Skeletal muscle satellite cell (primary cell): ENCODE measurements around the gene GOLGA2.

Experiments used
- H3K27me3 ChIP-seq: 2 replicates; pipeline ENCODE4 v1.7.0; 2013; ENCODE audit warnings: low read length; ENCODE audit not compliant: control insufficient read depth, insufficient read depth
- H3K36me3 ChIP-seq: 2 replicates; pipeline ENCODE4 v1.7.0; 2013; ENCODE audit warnings: mild to moderate bottlenecking, control low read depth, low read length; ENCODE audit not compliant: insufficient read depth
- H3K4me1 ChIP-seq: 2 replicates; pipeline ENCODE4 v1.7.0; 2013; ENCODE audit warnings: low read length; ENCODE audit not compliant: control insufficient read depth, insufficient read depth
- H3K4me2 ChIP-seq: 2 replicates; pipeline ENCODE4 v1.7.0; 2013; ENCODE audit warnings: mild to moderate bottlenecking, low read length
- H3K4me3 ChIP-seq: 2 replicates; pipeline ENCODE4 v1.7.0; 2013; ENCODE audit warnings: low read length
- H3K9ac ChIP-seq: 2 replicates; pipeline ENCODE4 v1.7.0; 2013; ENCODE audit warnings: mild to moderate bottlenecking, low read depth, low read length, moderate library complexity
- H3K9me3 ChIP-seq: replicated peaks from 2 replicates; pipeline ENCODE4 v1.7.0; 2013; ENCODE audit warnings: mild to moderate bottlenecking, control low read depth, low read length

GOLGA2 gene

DNA sequence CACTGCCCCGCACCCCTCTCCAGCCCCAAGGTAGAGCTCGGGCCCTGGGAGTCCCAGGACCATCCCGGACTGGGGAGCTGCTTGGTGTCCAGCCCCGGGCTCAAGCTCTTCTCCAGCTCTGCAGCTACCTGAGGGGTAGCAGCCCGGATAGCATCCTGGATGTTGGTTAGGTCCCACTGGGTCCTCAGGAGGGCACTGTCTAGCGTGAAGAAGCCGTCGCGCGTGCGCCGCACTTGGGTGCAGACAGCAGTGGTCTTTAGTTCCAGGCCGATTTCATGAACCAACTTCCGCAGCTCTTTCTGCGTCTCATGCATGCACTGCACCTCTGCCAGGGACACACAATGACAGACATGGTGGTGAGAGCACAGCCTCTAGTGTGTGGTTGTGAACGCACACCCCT, 33.7 kb upstream of the GOLGA2 start:
- Histone ChIP-seq H3K4me1 (peaks cover 32% of the 10 kb centered on the region), H3K36me3 (peaks cover 41% of the 10 kb centered on the region), H3K4me2 (no peak overlapping the region), H3K9ac (no peak overlapping the region), H3K27me3 (no peaks in the 10 kb centered on the region), H3K4me3 (no peak overlapping the region), H3K9me3 (no peaks in the 10 kb centered on the region)

DNA sequence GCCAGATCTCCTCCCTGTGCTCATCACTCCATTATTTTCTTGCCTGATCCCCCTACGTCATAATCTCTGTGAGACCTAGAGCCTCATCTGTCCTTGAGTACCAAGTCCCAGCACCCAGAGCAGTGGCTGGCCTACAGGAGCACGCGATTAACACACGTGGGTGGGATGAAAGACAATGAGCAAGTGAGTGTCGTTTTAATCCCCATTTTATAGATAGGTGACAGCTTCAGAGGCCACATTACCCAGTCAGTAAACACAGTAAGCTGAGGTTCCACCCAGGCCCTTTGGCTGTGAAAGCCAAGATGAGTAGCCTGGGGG, 29.1 kb upstream of the GOLGA2 start:
- Histone ChIP-seq H3K4me1 (peaks cover 38% of the 10 kb centered on the region), H3K4me3 (no peak overlapping the region), H3K9me3 (no peaks in the 10 kb centered on the region), H3K27me3 (no peaks in the 10 kb centered on the region), H3K4me2 (no peak overlapping the region), H3K9ac (no peak overlapping the region), H3K36me3 (peaks cover 15% of the 10 kb centered on the region)

DNA sequence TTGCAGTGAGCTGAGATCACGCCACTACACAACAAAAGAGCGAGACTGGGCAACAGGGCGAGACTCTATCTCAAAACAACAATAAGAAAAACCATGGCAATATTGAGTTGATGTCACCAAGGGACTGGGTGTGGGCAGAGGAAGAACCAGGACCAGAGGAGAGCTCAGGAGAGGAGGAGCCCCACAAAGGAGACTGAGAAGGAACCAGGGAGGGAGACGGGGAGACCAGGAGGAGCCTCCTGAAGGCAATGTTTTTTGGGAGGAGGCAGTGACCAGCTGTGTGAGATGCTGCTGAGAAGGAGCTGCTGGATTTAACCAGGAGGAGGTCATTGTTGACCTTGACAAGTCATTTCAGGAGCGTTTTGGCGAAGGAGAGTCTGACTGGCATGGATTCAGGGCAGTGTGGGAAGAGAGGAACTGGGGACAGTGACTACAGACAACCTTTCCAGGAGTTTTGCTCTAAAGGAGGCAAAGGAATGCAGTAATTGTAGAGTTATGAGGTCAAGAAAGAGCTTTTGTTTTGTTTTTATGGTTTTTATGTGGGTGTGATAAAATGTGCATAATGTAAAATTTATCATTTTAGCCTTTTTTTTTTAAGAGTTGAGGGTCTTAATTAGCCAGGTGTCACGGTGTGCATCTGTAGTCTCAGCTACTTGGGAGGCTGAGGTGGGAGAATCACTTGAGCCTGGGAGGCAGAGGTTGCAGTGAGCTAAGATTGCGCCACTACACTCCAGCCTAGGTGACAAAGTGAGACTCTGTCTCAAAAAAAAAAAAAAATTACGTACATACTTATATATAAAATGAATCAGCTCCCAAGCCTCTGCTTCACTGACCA, 28.5 kb upstream of the GOLGA2 start:
- Histone ChIP-seq H3K9me3 (no peaks in the 10 kb centered on the region), H3K4me1 (peaks cover 38% of the 10 kb centered on the region), H3K9ac (no peak overlapping the region), H3K36me3 (peaks cover 9% of the 10 kb centered on the region), H3K4me2 (no peak overlapping the region), H3K27me3 (no peaks in the 10 kb centered on the region), H3K4me3 (no peak overlapping the region)

DNA sequence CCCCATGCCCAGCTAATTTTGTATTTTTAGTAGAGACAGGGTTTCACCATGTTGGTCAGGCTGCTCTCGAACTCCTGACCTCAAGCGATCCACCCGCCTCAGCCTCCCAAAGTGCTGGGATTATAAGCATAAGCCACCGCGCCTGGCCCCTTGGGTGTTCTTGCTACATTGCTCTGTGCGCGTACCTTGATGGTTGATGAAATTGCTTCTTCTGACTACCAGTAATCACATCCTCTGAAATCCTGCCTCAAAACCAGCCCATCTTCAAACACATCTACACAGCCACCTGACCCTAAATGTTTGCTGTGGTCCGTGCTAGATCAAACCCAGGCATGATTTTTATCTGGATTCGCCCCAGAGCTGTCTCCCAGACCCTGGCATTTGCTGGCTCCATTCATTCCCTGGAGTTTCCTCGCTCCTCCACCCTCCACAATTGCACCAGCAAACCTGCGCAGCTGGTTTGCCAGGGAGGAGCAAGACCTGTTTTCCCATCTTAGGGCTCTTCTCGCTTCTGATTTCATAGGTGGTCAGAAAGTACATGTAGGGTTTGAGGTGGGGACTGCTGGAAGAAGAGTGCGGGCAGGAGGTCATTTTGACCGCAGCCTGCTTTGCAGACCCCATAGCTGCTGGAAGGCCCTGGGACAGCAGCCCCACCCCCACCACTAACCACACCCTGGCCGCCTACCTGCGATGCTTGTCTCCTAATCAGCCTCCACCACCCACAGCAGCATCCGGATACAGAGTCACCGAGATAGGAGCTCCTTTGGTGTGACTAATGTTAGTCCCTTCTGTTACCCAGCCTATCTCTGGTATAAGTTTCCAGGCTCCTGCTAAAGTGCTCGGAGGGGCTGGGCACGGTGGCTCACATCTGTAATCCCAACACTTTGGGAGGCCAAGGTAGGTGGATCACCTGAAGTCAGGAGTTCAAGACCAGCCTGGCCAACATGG, 23.0 kb upstream of the GOLGA2 start:
- no peaks in the 10 kb centered on the region for H3K27me3 ChIP-seq
- no peaks in the 10 kb centered on the region for H3K9me3 ChIP-seq
- H3K4me2 ChIP-seq = no peak overlapping the region
- peaks cover 14% of the 10 kb centered on the region for H3K4me1 ChIP-seq
- H3K36me3 ChIP-seq = no peaks in the 10 kb centered on the region
- H3K4me3 ChIP-seq = no peak overlapping the region
- H3K9ac ChIP-seq = no peak overlapping the region

DNA sequence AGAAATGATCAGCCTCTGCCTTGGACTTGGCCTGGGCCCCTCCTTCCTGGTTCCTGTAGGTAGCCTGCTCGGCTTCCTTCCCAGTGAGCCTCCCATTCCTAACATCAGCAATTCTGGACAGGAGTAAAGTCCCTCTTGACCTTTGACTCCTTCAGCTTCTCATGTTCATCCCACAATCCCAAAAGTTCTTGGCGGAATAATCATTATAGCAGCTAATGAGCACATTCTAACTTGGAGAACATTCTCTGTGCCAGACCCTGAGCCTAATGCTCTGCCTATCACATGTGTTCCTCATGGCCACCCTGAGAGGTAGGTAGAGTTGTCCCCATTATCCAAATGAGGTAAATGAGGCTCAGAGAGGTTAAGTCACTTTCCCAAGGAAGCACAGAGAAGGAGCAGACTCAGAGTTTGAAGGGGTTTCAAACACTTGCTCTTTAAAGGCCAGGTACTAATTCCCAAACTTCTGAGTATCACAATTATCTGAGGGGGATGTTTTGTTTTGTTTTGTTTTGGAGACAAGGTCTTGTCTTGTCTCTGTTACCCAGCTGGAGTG, 21.5 kb upstream of the GOLGA2 start:
- H3K27me3 ChIP-seq = no peaks in the 10 kb centered on the region
- H3K4me2 ChIP-seq = no peak overlapping the region
- H3K9me3 ChIP-seq = no peaks in the 10 kb centered on the region
- H3K36me3 ChIP-seq = no peaks in the 10 kb centered on the region
- peaks cover 14% of the 10 kb centered on the region for H3K4me1 ChIP-seq
- no peak overlapping the region for H3K9ac ChIP-seq
- no peak overlapping the region for H3K4me3 ChIP-seq

DNA sequence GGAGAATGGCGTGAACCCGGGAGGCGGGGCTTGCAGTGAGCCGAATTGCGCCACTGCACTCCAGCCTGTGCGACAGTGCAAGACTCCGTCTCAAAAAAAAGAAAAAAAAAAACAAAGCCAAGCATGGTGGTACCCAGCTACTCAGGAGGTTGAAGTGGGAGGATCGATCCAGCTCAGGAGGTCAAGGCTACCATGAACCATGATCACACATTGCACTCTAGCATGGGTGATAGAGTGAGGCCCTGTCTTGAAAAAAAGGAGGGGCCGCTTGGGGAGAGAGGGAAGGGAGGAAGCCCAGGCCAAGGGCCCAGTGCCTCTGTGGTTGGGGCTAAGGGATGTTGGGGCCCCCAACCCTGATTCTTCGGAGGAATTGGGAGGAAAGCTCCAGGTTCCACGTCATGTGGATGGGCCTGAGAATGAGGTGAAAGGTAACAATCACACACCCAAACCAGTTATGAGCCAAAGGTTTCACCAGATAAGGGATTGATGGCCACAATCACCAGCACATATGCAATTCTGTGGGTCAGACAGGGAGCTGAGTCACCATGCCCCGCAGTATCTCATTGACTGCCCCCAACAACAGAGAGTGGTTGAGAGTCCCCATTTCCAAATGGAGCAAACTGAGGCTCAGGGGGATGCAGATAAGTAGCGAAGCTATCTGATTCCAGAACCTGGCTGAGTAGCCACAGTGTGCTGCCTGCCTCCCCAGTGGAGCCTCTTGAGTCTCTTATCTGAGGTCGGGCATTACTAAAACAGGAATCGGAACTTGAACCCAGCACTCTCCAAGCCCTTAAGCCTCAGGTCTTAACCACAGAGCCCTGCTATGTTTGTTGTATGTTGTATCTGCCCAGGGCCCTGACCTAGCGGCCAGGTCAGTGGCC, 20.8 kb upstream of the GOLGA2 start:
- Histone ChIP-seq H3K27me3 (no peaks in the 10 kb centered on the region), H3K4me3 (no peak overlapping the region), H3K9ac (no peak overlapping the region), H3K4me1 (peaks cover 14% of the 10 kb centered on the region), H3K4me2 (no peak overlapping the region), H3K36me3 (no peaks in the 10 kb centered on the region), H3K9me3 (no peaks in the 10 kb centered on the region)

DNA sequence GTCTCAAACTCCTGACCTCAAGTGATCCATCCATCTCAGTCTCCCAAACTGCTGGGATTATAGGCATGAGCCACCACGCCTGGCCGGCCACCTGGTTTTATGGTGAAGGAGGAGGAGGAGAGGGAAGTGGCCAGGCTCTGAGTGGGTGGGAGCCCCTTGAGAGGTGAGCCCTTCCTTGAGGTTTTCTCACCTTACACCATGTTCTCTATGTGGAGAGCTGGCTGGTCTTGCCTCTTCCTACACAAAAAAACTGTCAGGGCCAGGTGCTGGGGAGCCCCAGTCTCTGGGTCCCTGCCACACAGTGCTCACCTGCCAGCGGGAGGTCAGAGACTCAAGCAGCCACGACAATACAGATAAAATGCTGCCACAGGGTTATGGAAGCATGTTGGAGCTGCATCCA, 18.3 kb upstream of the GOLGA2 start:
- H3K4me1 ChIP-seq = peaks cover 14% of the 10 kb centered on the region
- no peaks in the 10 kb centered on the region for H3K9me3 ChIP-seq
- H3K4me2 ChIP-seq = no peak overlapping the region
- H3K4me3 ChIP-seq = no peak overlapping the region
- H3K27me3 ChIP-seq = no peaks in the 10 kb centered on the region
- H3K9ac ChIP-seq = no peak overlapping the region
- no peaks in the 10 kb centered on the region for H3K36me3 ChIP-seq

DNA sequence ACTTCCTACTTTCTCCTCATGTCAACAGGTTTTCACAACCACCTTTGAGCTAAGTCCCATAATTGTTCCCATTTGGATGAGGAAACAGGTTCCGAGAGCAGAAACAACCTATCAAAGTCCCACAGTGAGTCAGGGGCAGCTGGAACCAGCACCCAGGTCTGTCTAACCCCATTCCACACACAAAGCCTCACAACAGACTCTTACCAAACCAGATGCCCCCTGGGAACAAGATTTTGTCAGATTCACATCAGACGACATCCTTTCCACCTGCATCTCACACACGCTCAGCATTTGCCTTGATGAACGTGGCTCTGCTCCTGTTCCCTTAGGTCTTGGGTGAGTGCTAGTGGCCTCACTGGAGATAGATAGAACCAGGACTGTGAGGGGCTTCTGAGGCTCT, 17.3 kb upstream of the GOLGA2 start:
- Histone ChIP-seq H3K36me3 (peaks cover 7% of the 10 kb centered on the region), H3K9me3 (no peaks in the 10 kb centered on the region), H3K4me3 (no peak overlapping the region), H3K4me2 (no peak overlapping the region), H3K27me3 (no peaks in the 10 kb centered on the region), H3K9ac (no peak overlapping the region), H3K4me1 (peaks cover 14% of the 10 kb centered on the region)

DNA sequence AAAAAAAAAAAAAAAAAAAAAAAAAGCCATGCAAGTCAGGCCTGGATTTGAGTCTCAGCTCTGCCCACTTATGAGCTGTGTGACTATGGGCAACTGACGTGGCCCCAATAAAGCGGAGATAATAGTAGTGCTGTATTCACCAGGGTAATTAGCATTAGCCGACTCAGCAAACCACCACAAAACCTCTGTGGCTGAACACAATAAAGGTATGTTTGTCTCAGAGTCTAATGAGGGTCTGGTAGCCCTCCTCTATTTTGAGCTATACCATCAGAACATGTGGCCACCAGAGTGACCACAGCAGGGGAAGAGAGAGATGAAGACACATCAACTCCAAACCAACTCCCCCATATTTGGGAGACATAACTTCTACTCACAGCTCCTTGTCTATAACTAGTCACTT, 16.2 kb upstream of the GOLGA2 start:
- Histone ChIP-seq H3K36me3 (peaks cover 7% of the 10 kb centered on the region), H3K9me3 (no peaks in the 10 kb centered on the region), H3K4me1 (peaks cover 14% of the 10 kb centered on the region), H3K4me3 (no peak overlapping the region), H3K9ac (no peak overlapping the region), H3K27me3 (no peaks in the 10 kb centered on the region), H3K4me2 (no peak overlapping the region)

DNA sequence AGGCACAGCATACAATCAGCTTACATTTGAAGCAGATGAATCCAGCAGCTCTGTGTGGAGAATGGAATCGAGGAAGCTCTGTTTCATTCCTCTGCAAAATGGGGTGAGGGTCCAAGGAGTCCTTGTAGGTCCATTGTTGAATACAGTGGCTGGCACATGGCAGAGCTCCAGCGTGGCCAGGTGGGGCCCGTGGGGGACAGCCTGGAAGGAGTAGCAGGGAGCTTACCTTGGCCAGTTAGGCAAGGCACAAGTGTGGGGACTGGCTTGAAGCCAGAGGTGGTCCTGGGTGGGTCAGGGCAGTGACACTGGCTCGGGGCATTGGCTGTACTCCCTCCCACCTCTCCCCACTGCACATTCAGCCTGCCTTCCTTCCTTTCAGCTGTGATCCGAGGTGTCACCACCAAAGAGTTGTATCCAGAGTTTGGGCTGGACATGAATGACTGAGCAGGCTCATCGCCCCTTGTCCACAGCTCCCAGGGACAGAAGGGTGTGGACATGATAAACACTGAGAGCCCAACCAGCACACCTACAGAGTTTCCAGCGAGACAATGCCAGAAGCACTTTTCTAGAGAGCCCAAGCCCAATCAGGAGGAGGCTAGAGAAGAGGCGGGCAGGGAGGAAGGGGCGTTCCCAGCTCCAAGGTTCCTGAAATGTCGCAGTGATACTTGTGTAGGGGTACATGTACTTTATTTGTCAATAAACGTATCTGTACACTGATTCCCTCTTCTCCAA, 12.6 kb upstream of the GOLGA2 start:
- H3K4me3 ChIP-seq = no peak overlapping the region
- no peaks in the 10 kb centered on the region for H3K4me1 ChIP-seq
- H3K36me3 ChIP-seq = peaks cover 18% of the 10 kb centered on the region
- no peak overlapping the region for H3K9ac ChIP-seq
- H3K4me2 ChIP-seq = no peak overlapping the region
- H3K27me3 ChIP-seq = no peaks in the 10 kb centered on the region
- H3K9me3 ChIP-seq = no peaks in the 10 kb centered on the region
